Measurements from ENCODE around the gene DNAAF5.

DNAAF5 gene

GRCh38 chr7:770741-771166 is 44.3 kb downstream of the DNAAF5 start:
- DNase-seq: no peak

GRCh38 chr7:771234-772004 is 44.9 kb downstream of the DNAAF5 start:
- no peak for DNase-seq

- no peak for DNase-seq
Observed at GRCh38 chr7:772005-772294, 45.5 kb downstream of the DNAAF5 start.

GRCh38 chr7:772392-772791 is 45.9 kb downstream of the DNAAF5 start:
- no peak for DNase-seq

- DNase-seq: no peak
Observed at GRCh38 chr7:772861-773621, 46.5 kb downstream of the DNAAF5 start.

GRCh38 chr7:773622-773915 is 47.1 kb downstream of the DNAAF5 start:
- DNase-seq: no peak

- DNase-seq: peak; percentile 79
Observed at GRCh38 chr7:774161-775109, 47.9 kb downstream of the DNAAF5 start.

GRCh38 chr7:776381-776780 is 49.9 kb downstream of the DNAAF5 start:
- no peak for DNase-seq

- DNase-seq: no peak
Observed at GRCh38 chr7:776992-777727, 50.7 kb downstream of the DNAAF5 start.

- no peak for DNase-seq
Observed at GRCh38 chr7:777728-778078, 51.2 kb downstream of the DNAAF5 start.

GRCh38 chr7:778271-778967 is 51.9 kb downstream of the DNAAF5 start:
- DNase-seq: no peak

- no peak for DNase-seq
Observed at GRCh38 chr7:778968-779451, 52.5 kb downstream of the DNAAF5 start.

- DNase-seq: no peak
Observed at GRCh38 chr7:779480-779879, 53.0 kb downstream of the DNAAF5 start.

- no peak for DNase-seq
Observed at GRCh38 chr7:780081-780480, 53.6 kb downstream of the DNAAF5 start.

GRCh38 chr7:780516-780915 is 54.0 kb downstream of the DNAAF5 start:
- no peak for DNase-seq

- no peak for DNase-seq
Observed at GRCh38 chr7:781186-781849, 54.8 kb downstream of the DNAAF5 start.

GRCh38 chr7:781936-782529 is 55.5 kb downstream of the DNAAF5 start:
- DNase-seq: no peak

GRCh38 chr7:782718-783449 is 56.4 kb downstream of the DNAAF5 start:
- DNase-seq: no peak

GRCh38 chr7:783556-784490 is 57.3 kb downstream of the DNAAF5 start:
- no peak for DNase-seq
